ENCODE results near the gene SLC25A5.
"Not testable (repeated sequence)": the region's sequence is repeated elsewhere in the genome, so short reads cannot be mapped to it uniquely, and the experiment has no call there.

Gene SLC25A5

DNA sequence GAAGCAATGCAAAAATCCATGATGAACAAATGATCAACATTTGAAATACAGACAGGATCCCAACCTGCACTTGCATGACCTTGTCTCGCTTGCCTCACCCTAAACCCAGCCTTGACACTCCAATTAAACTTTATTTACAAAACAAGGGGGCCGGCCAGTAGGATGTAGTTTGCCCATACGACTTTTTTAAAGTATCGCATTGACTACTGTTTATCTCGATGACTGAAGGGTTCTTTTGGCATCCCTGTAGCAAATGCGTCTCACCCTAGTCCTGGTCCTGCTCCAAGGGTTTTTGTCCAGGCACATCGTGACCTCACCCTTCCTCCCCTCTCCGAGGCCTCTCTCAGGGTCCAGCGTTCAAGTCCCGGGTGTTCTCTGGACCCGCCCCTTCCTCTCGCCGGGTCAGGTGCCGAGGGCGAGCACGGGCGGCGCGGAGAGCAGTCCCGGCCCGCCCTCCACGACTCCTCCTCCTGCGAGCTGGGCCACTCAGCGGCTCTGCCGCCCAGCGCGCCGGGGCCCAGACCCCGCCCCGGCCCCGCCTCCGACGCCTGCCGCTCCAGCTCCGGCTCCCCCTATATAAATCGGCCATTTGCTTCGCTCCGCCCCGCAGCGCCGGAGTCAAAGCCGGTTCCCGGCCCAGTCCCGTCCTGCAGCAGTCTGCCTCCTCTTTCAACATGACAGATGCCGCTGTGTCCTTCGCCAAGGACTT, at the start of gene SLC25A5:
SLC25A5 (plus strand) TSS at position 603 of the 709 bp plus-strand sequence; CDS start at position 675, 72 bp downstream.
- peak; percentile 83 for DNase-seq (ENCODE audit: low spot score)

DNA sequence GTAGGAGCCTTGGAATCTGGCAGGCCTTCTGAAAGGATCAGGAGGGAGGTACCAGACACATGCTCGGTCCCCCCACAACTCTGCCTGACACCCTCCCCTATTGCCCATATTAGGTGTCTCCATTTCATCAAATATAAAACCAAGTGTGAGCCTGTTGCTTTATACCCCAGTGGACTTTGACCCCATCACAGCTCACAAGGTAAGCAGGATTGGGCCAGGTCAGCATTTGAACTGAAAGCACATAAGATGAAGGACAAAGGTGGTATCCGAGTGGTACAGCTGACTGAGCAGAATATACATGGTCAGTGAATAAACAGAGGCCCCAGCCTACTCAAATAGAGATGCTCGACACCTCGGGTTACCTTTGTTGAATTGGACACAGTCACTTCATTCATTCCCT, 49.1 kb upstream of the SLC25A5 start:
- no peak for DNase-seq (ENCODE audit: low spot score)

DNA sequence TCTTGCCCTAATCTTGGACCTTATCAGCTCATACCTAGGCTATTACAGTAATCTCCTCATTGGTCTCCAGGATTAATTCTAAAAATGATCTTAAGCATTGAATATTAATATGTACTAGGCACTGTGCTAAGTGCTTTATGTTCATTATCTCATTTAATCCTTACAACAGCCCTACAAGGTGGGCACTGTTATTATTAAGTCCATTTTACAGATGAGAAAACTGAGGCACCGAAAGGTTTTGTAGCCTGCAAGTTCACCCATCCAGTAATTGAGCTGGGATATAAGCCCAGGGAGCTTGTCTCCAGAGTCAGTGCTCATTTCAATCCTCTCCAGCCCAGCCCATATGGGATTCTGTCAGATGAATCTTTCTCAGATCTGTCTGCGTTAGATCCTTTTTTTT, 48.3 kb upstream of the SLC25A5 start:
- DNase-seq (ENCODE audit: low spot score), result no peak

DNA sequence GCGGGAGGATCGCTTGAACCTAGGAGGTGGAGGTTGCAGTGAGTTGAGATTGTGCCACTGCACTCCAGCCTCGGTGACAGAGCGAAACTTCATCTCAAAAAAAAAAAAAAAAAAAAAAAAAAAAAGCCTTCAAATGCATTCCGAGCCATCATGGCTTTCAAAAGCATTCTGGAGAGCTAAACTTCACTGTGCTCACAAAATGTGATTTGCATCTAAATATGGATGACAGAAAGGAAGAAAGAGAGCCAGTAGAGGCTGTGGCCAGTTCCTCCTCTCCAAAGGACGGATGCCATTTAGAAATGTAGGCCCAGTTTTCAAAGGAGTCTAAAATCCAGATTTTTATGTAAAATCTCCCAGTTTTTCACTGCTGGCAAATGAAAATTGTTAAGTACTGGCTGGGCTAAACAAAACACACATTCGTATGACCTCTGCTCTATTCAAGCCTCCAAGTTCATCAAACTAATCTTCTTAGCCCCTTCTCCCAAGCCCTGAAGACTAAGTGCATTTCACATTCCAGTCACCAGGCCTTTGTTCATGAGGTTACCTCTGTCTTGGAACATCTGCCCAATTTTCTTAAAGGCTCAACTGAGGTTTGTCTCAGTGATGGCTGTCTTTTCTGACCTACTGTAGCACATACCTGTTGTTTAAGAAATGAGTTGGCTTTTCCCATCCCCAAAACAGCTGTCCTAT, 47.1 kb upstream of the SLC25A5 start:
- DNase-seq (ENCODE audit: low spot score), result no peak

DNA sequence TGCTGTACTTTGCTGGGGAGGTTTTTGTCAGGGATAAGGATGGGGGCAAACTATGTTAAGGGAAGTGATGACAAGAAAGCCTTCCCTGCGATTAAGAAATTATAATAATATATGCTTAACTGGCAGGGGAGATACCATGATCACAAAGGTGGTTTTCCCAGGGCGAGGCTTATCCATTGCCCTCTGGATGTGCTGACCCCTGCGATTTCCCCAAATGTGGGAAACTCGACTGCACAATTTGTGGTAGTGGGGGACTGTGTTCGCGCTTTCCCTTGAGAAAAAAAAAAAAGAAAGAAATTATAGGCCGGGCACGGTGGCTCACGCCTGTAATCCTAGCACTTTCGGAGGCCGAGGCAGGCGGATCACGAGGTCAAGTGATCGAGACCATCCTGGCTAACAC, 44.6 kb upstream of the SLC25A5 start:
- no peak for DNase-seq (ENCODE audit: low spot score)

DNA sequence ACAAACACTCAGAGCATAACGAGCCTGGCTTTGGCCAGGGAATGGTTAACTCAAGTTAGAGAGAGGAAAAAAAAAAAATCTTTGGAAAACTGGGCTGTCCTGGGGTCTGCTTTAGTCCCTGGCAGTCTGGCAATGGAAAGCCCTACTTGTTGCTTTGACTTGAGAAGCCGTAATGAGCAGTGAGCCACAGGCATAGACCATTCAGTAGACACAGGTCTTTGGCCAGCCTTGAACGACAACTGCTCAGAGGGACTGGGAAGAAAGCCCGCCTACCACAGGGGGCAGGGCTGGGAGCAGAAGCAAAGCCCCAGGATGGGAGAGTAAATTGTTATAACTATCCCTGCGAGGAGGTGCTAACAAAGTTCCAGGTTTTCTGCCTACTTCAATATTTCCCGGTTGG, 43.2 kb upstream of the SLC25A5 start:
- DNase-seq (ENCODE audit: low spot score), result no peak

DNA sequence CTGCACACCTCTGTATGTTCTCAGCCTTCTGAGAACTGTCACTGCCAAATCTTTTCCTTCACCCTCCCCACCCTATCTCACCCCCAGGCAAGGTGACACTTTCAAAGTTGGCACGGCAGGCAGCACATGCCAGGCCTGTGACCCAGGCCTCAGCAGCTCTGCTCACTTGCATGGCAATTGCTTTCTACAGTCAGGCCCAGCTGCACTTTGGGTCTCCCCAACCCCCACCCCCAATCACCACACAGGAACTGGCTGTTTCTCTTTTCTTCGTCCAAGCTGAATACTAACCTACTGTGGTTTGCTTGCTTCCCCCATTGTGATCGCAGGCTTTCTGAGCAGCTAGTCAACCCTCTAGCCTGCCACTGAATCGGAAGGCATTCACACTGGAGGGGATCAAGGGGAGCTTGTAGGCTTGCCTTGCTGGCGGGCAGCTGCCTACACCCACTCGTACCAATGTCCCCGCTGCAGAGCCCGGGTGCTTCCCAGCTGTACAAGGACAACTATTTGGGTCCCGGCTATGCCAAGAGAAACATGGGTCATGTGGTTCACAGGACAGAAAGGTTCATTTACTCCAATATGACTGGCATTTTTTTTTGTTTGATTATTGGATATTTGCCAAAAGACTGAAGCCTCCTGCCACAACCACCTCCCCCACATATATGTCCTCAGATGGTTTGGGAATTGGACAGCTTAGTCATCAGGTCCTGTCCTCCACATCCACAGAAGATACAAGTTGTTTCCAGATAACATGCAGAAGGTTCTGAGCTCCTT, 41.0 kb upstream of the SLC25A5 start:
- no peak for DNase-seq (ENCODE audit: low spot score)

DNA sequence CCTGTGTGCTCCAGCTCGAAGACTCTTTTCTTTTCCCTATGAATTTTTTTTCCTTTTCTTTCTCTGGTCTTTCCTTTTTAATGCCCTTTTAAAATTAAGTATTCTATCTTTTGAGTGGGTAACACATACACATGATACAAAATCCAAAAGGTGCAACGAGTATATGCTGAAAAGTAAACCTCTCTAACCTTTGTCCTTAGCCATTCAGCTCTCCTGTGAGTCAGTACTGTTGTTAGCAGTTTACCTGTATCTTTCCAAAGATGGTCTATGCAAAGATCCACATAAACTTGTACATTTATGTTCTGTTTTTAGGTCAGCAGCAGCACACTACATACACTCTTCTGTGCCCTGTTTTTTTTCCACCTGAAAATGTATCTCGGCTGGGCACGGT, 40.5 kb upstream of the SLC25A5 start:
- no peak for DNase-seq (ENCODE audit: low spot score)

DNA sequence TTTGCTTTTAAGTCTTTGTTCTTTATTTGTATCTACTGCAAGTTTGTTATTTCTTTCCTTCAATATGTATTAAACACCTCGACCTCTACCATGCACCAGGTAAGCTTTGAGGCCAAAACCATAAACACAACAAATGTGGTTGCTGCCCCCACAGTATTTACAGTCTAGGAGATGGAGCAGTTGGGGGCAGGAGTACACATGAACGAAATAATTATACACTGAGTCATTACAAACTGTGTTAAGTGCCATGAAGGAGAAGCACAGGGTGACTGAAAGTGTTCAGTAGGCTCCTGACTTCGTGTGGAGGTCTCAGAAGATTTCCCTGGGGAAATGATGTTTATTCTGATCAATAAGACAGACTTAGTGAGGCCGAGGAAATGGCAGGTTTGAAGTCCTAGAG, 38.8 kb upstream of the SLC25A5 start:
- no peak for DNase-seq (ENCODE audit: low spot score)

DNA sequence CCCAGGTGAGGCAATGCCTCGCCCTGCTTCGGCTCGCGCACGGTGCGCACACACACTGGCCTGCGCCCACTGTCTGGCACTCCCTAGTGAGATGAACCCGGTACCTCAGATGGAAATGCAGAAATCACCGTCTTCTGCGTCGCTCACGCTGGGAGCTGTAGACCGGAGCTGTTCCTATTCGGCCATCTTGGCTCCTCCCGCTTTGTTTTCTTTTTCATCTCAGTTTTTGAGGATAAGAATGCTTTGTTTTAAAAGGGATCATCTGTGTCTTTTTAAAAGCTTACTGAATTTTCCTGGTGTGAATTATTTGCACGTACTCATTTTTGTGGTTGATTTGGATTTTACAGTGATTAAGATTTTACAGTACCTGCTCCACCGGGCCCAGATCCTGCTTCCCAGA, 26.9 kb upstream of the SLC25A5 start:
- not testable (repeated sequence) for DNase-seq (ENCODE audit: low spot score)

DNA sequence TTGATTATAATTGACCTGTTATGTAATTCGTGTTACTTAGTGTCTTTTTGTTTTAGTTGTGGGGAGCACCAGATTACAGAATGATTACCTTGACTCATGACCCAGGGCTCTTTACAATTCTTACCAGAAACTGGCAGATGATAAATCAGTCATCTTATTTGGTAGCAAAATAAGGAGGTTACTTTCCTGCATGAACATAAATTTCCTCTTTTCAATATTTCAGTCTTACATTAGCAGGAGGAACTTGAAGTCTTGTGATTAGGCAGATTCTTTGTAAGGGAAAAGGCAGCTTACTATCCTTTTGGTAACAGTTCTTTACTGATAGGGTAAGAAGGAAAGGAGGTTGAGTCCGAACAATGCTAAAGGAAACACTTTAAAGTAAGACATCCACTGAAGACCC, 26.0 kb upstream of the SLC25A5 start:
- DNase-seq (ENCODE audit: low spot score), result no peak

DNA sequence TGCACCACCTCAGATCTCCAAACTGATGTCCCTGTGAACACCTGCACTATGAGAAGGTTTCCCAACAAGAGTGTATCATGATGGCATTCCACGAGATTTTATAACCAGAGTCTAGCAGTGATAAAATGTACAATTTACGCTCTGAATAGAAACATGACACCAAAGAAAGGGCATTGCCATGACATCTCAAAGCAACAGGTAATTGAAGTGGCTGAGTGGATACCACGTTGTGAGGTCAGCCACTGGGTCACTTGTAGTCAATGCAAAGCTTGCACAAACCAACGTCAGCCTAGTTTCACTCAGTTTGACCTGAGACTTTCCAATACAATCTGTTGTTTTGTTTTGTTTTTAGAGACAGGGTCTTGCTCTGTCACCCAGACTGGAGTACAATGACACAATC, 15.0 kb upstream of the SLC25A5 start:
- DNase-seq (ENCODE audit: low spot score), result no peak

DNA sequence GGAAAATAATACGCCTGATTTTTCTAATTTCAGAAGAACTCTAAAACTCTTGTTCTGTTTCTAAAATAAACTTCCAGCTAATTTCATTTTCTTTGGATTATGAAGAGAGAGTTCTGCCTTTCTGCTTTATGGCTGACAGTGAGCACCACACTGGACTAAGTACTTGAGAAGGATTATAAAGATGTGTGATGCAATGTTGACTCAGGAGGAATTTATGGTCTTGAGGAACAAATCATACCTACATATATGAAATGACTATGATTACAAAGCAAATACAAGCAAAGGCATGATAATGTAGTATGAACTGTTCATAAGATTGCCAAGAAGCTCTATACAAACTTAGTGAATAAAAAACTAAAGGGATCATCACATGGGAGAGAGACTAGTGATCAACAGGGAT, 13.0 kb upstream of the SLC25A5 start:
- no peak for DNase-seq (ENCODE audit: low spot score)

DNA sequence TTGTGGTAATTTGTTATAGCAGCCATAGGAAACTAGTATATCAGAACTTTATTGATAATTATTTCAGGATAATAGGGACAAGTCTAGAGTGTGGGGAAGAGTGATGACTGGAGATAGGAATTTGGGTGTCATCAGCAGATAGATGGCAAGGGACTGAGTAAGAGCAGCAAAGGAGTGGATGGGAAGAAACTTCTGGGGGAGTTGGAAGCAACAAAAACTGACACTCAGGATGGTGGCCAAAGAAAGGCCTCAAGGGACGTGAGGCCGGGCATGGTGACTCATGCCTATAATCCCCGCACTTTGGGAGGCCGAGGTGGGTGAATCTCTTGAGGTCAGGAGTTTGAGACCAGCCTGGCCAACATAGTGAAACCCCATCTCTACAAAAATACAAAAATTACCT, 9.1 kb upstream of the SLC25A5 start:
- DNase-seq (ENCODE audit: low spot score), result no peak

DNA sequence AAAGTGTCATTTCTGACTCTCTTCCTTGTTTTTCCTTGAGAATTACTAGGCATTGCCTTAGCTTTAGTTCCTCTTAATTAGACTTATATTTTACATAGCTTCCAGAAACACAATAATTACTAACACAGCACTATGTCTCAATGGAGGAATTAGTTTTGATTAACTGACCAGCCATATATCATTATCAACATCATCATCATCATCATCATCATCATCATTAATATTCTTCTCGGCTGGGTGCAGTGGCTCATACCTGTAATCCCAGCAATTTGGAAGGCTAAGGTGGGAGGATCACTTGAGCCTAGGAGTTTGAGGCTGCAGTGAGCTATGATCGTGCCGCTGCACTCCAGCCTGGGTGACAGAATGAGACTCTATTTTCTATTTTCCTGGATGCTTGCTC, 2.7 kb upstream of the SLC25A5 start:
- DNase-seq (ENCODE audit: low spot score), result no peak

DNA sequence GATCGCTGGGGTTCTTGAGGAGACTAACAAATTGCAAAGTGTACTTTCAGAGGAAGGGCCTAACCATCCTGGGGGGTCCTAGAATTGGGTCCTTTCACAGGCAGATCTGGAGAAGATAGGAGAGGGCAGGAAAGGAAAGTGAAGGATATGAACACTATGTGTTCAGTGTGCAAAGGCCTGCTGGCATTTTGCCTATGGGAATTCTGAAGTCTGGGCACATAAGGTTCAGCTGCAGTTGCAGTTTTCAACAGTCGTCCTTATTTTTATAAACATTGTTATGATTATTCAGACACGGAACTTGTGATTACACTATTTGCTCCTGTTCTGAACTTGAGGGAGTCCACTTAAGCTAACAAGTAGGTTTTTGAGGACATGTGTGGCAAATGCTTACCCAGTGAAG, 1.3 kb upstream of the SLC25A5 start:
- DNase-seq (ENCODE audit: low spot score), result no peak

DNA sequence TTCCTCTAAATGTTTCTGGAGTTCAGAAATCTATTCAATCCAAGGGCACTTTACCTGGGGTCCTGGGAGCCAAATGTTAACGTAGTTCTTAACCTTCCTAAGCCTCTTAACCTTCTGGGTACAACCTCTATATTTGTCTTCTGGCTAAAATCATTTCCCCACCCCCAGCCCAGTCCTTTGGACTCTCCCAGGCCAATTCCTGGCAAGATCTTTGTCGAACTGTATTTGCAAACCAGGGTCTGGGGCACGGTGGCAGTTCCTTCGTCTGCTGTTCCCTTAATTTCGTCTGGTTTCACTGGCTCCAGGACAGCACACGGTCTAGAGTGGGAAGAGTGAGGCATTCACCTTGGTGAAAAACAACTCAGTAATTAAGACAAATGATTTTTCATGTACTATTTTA, 811 bp upstream of the SLC25A5 start:
- no peak for DNase-seq (ENCODE audit: low spot score)

DNA sequence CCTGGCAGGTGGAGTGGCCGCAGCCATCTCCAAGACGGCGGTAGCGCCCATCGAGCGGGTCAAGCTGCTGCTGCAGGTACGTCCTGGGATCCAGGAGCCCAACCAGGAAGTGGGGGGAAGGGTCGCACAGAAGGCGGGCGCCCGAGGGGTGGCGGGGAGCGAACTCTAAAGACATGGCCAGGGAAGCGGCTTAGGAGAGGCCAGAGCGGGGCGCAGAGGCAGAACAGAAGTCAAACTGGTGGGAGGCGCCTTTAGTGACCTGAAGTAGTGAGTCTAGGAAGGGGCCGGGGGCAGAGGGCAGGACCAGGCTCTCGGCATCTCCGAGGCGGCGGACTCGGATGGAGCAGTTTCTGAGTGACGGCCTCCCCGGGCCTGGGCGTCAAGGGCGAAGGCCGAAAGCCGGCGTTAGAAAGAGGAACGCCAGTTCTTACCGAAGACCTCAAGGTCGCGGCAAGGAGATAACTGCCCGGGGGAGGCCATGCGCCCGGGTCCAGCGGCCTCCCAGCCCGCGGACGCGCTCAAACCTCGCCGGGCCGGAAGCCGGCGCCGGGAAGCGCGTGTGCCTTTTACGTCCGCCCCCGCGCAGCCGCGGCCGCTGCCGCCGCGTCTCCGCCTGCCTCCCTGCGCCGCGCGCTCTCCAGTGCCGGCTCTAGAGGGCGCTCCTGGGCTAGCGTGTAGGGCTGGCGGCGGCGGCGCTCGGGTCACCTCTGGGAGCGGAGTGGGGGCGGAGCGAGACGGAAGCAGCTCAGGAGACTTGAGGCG, 488 bp downstream of the SLC25A5 start:
- peak; percentile 86 for DNase-seq (ENCODE audit: low spot score)

DNA sequence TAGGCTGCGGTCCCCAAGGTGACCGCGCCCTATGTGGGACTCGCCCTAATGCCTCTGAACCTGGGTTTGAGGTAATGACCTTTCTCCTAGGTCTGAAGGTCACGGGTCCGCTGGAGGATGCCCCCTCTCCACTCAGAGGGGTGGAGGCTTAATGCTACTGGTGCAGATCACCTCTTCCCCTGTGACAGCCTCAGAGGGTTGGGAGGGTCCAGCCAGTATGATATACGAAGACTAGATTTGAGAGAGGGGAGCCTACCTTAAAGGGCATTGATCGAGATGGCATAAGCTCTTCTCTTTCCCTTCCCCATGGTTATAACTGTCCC, 1.0 kb downstream of the SLC25A5 start:
- no peak for DNase-seq (ENCODE audit: low spot score)

DNA sequence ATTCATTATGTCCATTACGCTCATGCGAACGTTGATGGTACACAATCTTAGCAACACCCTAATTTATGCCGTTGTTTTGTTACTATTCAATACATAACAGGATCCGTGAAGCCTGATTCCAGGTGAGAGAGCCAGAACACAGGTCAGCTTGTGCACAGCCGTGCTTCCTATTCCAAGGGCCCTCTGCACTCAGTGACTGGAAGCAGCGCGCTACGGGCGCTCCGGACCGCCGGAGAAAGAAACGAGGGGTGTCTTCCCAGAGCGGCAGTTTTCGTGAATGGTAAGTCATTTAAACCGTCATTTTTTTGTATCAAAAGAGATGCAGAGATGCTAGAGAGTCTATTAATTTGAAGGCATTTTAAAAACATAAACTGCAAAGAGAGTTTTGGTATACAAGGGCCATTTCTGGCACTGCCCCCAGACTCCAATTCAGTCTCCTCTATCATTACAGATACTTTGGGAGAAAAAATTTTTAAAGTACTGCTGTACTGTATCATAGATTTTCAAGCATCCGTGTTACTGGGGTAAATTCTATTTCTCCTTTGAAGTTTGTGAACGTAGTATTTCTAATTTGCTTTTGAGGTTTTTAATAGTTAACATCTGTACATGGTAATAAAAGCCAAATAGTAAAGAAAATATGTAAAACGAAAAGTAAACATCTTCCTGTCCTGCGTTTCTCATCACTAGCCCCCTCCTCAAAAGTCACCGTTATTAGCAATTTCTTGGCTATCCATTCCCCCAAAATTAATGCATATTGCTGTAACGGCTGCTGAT, 6.6 kb downstream of the SLC25A5 start:
- DNase-seq (ENCODE audit: low spot score), result no peak

DNA sequence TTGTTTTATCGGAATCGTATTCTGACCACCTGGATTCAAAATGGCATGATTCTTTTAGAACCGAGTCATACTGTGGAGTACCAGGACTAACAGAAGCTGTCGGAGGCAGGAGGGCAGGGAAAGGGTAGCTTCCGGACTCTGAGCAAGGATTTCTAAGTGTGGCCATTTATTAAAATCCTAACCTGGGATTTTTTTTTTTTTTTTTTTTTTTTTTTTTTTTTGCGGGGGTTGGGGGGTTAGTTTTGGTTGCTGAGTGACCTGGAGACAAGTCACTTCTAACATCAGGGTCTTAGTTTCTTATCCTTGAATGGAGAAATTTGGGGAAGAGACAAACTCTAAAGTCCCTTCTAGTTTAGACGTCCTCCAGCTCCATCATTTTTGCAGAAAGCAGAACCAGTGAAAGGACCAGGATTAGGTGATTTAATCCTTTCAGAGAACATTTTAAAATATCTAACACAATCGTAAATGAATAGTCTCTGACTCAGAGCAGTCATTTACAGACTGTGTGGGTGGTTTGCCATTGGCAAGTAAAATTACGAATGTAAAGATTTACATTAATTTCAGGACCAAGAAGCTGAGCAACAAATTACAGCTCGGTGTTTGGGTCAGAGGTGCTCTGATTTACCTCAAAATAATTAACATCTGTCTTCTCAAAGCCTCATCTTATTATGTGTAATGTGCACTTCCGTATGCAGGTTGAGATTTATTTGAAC, 7.3 kb downstream of the SLC25A5 start:
- no peak for DNase-seq (ENCODE audit: low spot score)
